Measurements from ENCODE around the gene HMGCR.
A peak's percentile ranks its signal among the peaks of the same experiment; 100 is the strongest.

Gene HMGCR

DNA sequence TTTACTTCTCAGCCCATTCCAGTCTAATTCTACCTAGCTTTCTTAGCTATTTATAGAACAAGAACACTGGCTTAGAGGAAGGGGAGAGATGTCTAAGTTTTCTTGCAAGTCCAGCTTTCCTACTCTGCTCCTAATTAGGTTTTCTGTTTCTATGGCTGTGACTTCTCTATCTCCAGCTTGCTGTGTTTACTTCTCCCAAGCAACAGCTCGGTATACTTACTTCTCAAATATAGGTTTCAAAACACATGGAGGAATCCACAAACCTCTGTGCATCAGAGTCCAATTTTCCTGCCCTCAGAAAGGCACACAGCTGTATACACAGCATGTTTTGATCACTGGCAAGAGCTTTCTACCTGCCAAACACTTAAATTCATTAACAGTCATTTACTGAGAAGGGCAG is 17.4 kb upstream of the HMGCR start:
- no peak for DNase-seq (ENCODE audit: low spot score)
- in situ Hi-C loops (cut with MboI; ENCODE audit: low sequenced_read_pairs, unreplicated experiment), result no loop called here
- TF ChIP-seq, protein P1, sequence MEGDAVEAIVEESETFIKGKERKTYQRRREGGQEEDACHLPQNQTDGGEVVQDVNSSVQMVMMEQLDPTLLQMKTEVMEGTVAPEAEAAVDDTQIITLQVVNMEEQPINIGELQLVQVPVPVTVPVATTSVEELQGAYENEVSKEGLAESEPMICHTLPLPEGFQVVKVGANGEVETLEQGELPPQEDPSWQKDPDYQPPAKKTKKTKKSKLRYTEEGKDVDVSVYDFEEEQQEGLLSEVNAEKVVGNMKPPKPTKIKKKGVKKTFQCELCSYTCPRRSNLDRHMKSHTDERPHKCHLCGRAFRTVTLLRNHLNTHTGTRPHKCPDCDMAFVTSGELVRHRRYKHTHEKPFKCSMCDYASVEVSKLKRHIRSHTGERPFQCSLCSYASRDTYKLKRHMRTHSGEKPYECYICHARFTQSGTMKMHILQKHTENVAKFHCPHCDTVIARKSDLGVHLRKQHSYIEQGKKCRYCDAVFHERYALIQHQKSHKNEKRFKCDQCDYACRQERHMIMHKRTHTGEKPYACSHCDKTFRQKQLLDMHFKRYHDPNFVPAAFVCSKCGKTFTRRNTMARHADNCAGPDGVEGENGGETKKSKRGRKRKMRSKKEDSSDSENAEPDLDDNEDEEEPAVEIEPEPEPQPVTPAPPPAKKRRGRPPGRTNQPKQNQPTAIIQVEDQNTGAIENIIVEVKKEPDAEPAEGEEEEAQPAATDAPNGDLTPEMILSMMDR (IDR thresholded peaks at IDR 0.05; ENCODE audit: borderline replicate concordance, control extremely low read depth, extremely low read depth, insufficient read depth, missing control alignments), result no peak

DNA sequence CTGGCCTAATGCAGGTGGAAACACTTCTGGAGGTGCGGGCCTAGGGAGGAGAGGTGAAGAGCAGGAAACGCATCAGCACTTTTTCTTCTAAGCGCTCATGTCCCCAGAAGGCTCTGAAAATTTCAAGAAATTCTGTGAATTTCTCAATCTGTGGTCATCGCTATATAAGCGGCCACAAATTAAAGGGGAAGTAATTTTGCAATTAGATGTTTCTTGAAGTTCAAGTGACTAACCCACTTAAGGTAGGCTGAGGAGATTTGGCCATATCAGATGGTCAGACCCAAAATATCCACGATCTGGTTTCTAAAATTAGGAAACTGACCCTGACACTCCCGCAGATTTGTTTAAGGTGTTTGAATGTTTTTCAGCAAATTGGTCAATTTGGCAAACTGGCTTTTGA is 16.6 kb upstream of the HMGCR start:
- in situ Hi-C loops (cut with MboI; ENCODE audit: low sequenced_read_pairs, unreplicated experiment), result no loop called here
- TF ChIP-seq, protein P1 (IDR thresholded peaks at IDR 0.05; ENCODE audit: borderline replicate concordance, control extremely low read depth, extremely low read depth, insufficient read depth, missing control alignments), result no peak
- no peak for DNase-seq (ENCODE audit: low spot score)

DNA sequence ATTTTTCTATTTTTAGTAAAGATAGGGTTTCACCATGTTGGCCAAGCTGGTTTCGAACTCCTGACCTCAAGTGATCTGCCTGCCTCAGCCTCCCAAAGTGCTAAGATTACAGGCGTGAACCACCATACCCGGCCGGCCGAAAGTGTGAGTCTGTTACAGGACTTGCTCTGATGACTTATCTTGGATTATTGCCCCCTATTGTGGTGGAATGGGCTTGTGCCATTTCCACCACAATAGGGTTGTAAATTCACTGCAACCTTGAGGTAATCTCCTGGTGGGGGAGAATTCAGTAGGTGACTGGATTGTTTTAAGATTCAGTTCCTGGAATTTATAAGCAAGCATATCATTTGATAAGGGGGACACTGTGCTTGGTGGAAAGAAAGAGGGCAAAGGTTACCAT is 15.0 kb upstream of the HMGCR start:
- TF ChIP-seq, protein P1 (IDR thresholded peaks at IDR 0.05; ENCODE audit: borderline replicate concordance, control extremely low read depth, extremely low read depth, insufficient read depth, missing control alignments), result no peak
- no peak for DNase-seq (ENCODE audit: low spot score)
- in situ Hi-C loops (cut with MboI; ENCODE audit: low sequenced_read_pairs, unreplicated experiment), result no loop called here

DNA sequence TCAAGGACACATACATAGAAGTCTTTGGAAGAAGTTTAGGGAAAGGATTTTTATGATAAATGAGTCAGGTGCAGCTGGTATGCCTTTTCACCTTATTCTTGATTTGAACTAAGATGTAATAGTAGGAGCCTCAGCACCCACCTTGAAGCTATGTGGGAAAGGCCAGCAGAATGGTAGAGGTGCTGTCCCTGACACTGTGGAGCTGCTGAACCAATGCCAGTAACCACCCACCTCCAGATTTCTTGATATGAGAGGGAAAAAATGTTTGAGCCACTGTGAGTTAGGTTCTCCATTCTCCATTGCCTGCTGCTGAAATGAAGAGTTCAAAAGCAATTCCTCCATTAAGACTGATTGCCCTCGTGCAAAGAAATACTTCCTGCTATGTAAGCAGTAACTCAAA is 12.2 kb upstream of the HMGCR start:
- in situ Hi-C loops (cut with MboI; ENCODE audit: low sequenced_read_pairs, unreplicated experiment), result no loop called here
- TF ChIP-seq, protein P1 (IDR thresholded peaks at IDR 0.05; ENCODE audit: borderline replicate concordance, control extremely low read depth, extremely low read depth, insufficient read depth, missing control alignments), result no peak

DNA sequence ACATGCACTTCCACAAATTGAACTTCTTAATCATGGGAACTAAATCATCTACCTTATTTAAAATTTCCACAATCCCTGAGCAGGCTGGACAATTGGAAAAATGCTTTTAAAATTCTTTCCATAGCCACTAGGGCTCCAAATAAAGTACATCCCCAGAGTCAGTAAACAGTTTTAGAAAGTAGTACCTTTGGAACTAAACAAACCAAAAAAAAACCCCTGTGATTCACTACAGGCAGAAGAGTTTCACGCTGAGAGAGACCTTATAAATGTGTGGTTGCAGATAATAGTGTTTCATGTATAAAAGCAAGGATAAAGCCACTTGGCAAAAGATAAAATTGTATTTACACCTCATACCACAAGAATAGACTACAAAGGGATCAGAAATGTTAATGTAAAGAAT is 11.8 kb upstream of the HMGCR start:
- TF ChIP-seq, protein P1 (IDR thresholded peaks at IDR 0.05; ENCODE audit: borderline replicate concordance, control extremely low read depth, extremely low read depth, insufficient read depth, missing control alignments), result no peak
- no peak for DNase-seq (ENCODE audit: low spot score)
- in situ Hi-C loops (cut with MboI; ENCODE audit: low sequenced_read_pairs, unreplicated experiment), result no loop called here

More for the DNA sequence above, 12.2 kb upstream of the HMGCR start:
- peak; percentile 24 for DNase-seq (ENCODE audit: low spot score)

DNA sequence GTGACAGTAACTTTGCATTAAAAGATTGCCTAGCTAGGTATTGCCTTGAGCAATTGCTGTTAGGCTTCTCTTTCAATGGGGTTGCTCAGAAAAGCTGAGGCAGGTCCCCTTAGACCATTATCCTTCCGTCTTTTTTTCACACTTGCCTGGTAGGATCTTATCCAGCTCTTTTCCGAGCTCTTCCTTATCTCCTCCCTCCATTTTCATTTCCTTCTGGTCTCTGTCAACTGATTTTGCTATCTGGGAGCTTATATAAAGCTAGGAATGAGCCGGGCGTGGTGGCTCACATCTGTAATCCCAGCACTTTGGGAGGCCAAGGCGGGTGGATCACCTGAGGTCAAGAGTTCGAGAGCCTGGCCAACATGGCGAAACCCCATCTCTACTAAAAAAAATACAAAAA is 6.6 kb upstream of the HMGCR start:
- TF ChIP-seq, protein P1 (IDR thresholded peaks at IDR 0.05; ENCODE audit: borderline replicate concordance, control extremely low read depth, extremely low read depth, insufficient read depth, missing control alignments), result no peak
- no peak for DNase-seq (ENCODE audit: low spot score)
- in situ Hi-C loops (cut with MboI; ENCODE audit: low sequenced_read_pairs, unreplicated experiment), result no loop called here

Data from GM13976 (cell line).